Motor neuron (in vitro differentiated cells): ENCODE data around the gene ZNF521. TPM values are rescaled to one million over a fixed set of nuclear protein-coding genes. Genes with fewer than 3 reads are reported as not detected.

Experiments used
- ATAC-seq, 8 experiments: fragments of 200-7000 bp; cut with Tn5 transposase; replicated peaks in 6 of 8; 2 replicates each; pipeline ENCODE4 v1.8.0; 2021; ENCODE audit warnings: mild to moderate bottlenecking in 8 of 8, moderate library complexity in 8 of 8
- H3K27ac ChIP-seq, 2 donors: fragments of 250-450 bp; sonication (Bioruptor Pico); 2 replicates each; pipeline ENCODE4 v1.9.0; 2021; ENCODE audit warnings: antibody characterized with exemption in 2 of 2, mild to moderate bottlenecking in 2 of 2, moderate library complexity in 1 of 2
- H3K4me1 ChIP-seq, 2 donors: fragments of 250-450 bp; sonication (Bioruptor Pico); replicated peaks in 1 of 2; 2 replicates each; pipeline ENCODE4 v1.6.1; 2021; ENCODE audit warnings: antibody characterized with exemption in 2 of 2, mild to moderate bottlenecking in 2 of 2, moderate library complexity in 1 of 2
- H3K4me3 ChIP-seq, 5 donors: fragments of 250-450 bp; sonication (Bioruptor Pico); 2 replicates each; pipeline ENCODE4 v1.9.0; 2021; ENCODE audit warnings: antibody characterized with exemption in 5 of 5, mild to moderate bottlenecking in 5 of 5, moderate library complexity in 4 of 5
- WGBS, 10 experiments: fragments of 450-650 bp; shearing (Covaris generic); methylation state at CpG; one replicate each; pipeline ENCODE4 v1.0.0; 2022; 5-methylcytosine and 5-hydroxymethylcytosine counted together
- in situ Hi-C, 9 experiments: fragments of 400-800 bp; cut with MboI; loops; one replicate each; pipeline ENCODE4 v1.15.0; 2021; ENCODE audit warnings: low sequenced_read_pairs in 9 of 9, low pct_unique_long_range_greater_than_20kb in 2 of 9; ENCODE audit not compliant: unreplicated experiment in 9 of 9
- total RNA-seq, 8 experiments: library from RNA; unstranded; fragments of 300-600 nt; gene quantifications; 2 replicates each; pipeline versions ENCODE4 v1.2.3 to v1.2.4, GENCODE V29; 2022

The ZNF521 gene
- total RNA-seq, 8 experiments from 2014 or later = 0.87 to 41.5 (median 28.5) TPM

DNA sequence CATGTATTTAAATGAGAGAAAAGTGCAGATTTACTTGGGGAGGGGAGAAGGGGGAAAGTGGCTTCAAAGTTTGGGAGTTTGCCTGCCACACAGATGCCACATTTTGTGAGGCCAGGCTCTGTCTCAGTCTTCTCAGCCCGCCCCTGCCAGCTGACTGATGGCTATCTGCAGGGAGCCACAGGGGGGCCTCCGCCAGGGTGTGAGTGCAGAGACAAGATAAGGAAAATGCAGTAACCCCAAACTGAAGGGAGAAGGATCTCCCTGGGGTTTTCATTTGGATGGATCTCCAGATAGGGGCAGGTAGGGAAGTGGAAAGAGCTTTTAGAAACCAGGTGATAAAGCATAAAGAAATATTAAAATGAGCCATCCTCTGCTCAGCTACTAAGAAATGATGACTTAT, 128.8 kb downstream of the ZNF521 start:
- in situ Hi-C loops = no loop called here
- no peak overlapping the region for H3K27ac ChIP-seq
- 20 to 100% (median 73%) methylated on average over 1 to 2 of the region's 2 CpGs; no CpG with 5 or more reads in 4 of the 10 experiments for WGBS, 10 experiments
- ATAC-seq = peak in 3 of 8 experiments; percentile 30 to 45 (median 36)
- H3K4me3 ChIP-seq = no peak overlapping the region
- peaks cover 0 to 5% of the 10 kb centered on the region in 2 donors for H3K4me1 ChIP-seq

- Histone ChIP-seq H3K27ac (no peak overlapping the region), H3K4me3 (no peak overlapping the region), H3K4me1 (peaks cover 0 to 5% of the 10 kb centered on the region in 2 donors)
- in situ Hi-C loops = no loop called here
- no peak for ATAC-seq
- 53 to 100% (median 94%) methylated on average over 2 to 4 of the region's 4 CpGs for WGBS, 10 experiments
Measured at GRCh38 chr18:25222648-25223047, 129.3 kb downstream of the ZNF521 start.

DNA sequence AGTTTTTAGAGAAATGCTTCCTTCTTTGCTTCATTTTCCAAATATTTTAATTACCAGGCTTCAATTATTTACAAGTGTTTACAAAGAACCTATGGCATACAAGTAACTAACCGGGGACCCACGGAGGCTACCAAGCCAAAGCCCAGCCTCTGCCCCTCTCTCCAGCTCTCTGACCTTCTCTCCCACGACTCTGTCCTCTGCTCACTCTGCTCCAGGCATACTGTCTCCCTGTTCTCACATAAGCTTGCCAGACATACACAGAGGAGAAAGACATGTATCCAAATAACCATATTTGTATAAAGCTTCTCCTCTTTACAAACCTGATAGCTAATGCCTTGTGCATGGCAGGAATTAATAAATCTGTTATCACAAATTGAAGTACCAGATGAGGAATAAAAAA, 141.3 kb downstream of the ZNF521 start:
- no peak for ATAC-seq
- WGBS, 10 experiments = 40 to 100% (median 92%) methylated on average over 1 to 3 of the region's 3 CpGs; no CpG with 5 or more reads in 3 of the 10 experiments
- H3K4me3 ChIP-seq = no peak overlapping the region
- H3K27ac ChIP-seq = no peak overlapping the region
- H3K4me1 ChIP-seq = no peaks in the 10 kb centered on the region
- in situ Hi-C loops = no loop called here

GRCh38 chr18:25192065-25192464, 159.9 kb downstream of the ZNF521 start:
- no peak overlapping the region for H3K4me3 ChIP-seq
- in situ Hi-C loops = no loop called here
- WGBS, 10 experiments = 0 to 100% (median 73%) methylated on average over 1 to 4 of the region's 4 CpGs
- H3K27ac ChIP-seq = no peak overlapping the region
- ATAC-seq = no peak
- H3K4me1 ChIP-seq = peaks cover 3 to 4% of the 10 kb centered on the region in 2 donors

DNA sequence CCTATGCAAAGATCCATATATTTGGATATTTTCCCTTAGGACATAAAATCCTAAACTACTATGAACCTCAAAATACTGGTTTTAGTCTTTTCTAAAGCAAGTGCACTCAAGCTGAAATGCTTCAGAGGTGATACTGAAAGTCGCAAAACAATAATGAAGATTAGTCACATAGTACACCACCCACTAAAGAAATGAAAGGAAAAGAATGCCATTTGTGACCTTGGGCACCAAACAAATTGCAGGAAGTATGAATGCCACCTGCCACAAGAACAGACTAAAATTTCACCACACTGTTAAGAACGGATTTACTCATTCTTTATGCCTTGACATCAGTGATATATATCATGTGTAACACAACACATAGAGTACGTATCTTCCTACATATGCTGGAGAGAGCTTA, 161.5 kb downstream of the ZNF521 start:
- Histone ChIP-seq H3K4me1 (peaks cover 3 to 4% of the 10 kb centered on the region in 2 donors), H3K4me3 (no peak overlapping the region), H3K27ac (no peak overlapping the region)
- ATAC-seq = no peak
- in situ Hi-C loops = no loop called here
- WGBS, 10 experiments = 33 to 93% (median 83%) methylated on average over 1 to 3 of the region's 3 CpGs

DNA sequence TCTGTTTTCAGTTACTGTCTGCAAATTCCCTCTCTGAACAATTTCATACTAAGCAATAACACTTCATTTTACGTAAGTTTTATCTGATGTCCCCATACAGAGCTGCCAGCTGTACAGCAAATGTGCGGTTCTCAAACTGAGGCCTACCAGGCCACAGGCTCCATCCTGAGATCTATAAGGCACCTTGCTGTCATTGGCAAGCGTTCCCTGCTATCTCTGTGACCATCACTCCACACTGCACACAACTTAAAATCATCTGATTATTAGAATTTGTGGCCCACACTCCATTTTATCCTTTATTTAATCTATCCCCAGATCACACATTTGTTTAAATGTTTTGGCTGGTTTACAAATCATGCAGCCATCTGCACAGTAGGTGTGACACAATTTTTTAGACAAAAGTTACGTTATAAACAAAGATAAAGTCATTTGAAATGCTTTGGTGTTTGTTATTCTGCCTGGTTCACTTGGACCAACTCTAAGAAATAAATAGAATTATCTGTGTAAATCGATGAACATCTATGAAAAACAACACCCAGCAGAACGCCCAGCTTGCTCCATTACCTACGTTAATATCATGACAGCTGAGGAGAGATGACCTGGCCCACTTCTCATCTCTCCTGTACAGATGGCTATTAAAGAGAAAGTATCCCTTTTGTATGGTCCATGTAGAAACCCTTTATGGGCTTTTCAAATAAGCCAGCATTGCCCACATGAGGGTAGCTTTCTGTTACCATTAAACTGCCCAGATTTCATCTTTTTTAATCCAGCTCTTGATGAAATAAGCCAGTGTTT, 162.4 kb downstream of the ZNF521 start:
- in situ Hi-C loops = no loop called here
- no peak for ATAC-seq
- H3K27ac ChIP-seq = no peak overlapping the region
- WGBS, 10 experiments = 60 to 100% (median 88%) methylated on average over 1 to 7 of the region's 7 CpGs; no CpG with 5 or more reads in 1 of the 10 experiments
- H3K4me1 ChIP-seq = peaks cover 3 to 4% of the 10 kb centered on the region in 2 donors
- H3K4me3 ChIP-seq = no peak overlapping the region

DNA sequence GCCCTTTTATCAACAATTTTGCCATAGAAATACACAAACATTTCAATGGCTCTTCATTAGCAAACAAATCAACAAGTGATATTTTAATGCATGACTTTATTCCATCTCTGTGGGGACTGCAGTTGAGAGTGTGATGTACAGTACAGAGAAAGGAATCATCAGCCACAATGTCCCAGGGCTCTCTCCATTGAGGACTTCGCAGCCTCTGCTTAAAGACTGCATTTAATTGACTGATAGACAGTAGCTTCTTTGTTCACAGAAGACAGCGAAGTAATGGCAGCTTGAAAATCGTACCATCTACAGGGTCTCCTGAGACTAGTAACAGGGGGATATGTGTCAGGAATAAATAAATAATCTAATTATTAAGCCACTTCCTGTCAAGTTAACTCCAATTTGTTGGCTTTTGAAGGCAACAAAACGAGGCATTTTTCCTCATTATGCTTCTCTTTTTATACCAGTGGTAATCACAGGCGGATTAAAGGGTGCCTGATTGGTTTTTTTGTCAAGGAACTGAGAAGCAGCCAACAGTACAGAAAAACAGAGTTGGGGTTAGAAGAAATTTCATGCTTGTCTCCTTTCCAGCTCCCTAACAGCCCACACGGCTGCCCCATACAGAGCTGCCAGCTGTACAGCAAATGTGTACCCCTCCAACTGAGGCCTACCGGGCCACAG, 164.3 kb downstream of the ZNF521 start:
- no peak overlapping the region for H3K4me3 ChIP-seq
- 40 to 100% (median 79%) methylated on average over 1 to 7 of the region's 7 CpGs; no CpG with 5 or more reads in 2 of the 10 experiments for WGBS, 10 experiments
- ATAC-seq = peak in 4 of 8 experiments; percentile 37 to 75 (median 43)
- in situ Hi-C loops = no loop called here
- H3K4me1 ChIP-seq = peaks cover 3 to 4% of the 10 kb centered on the region in 2 donors
- no peak overlapping the region for H3K27ac ChIP-seq

GRCh38 chr18:25186871-25187270, 165.1 kb downstream of the ZNF521 start:
- Histone ChIP-seq H3K27ac (no peak overlapping the region), H3K4me3 (no peak overlapping the region), H3K4me1 (peaks cover 3 to 8% of the 10 kb centered on the region in 2 donors)
- in situ Hi-C loops = no loop called here
- 70 to 100% (median 91%) methylated on average over 4 of the region's 4 CpGs for WGBS, 10 experiments
- no peak for ATAC-seq

GRCh38 chr18:25181993-25182392, 170.0 kb downstream of the ZNF521 start:
- Histone ChIP-seq H3K4me3 (no peak overlapping the region), H3K4me1 (peaks cover 11 to 38% of the 10 kb centered on the region in 2 donors), H3K27ac (no peak overlapping the region)
- 73 to 100% (median 93%) methylated on average over 1 to 2 of the region's 2 CpGs; no CpG with 5 or more reads in 2 of the 10 experiments for WGBS, 10 experiments
- ATAC-seq = no peak
- in situ Hi-C loops = no loop called here

- WGBS, 10 experiments = 80 to 100% (median 94%) methylated on average over 1 to 3 of the region's 3 CpGs; no CpG with 5 or more reads in 3 of the 10 experiments
- in situ Hi-C loops = no loop called here
Measured at GRCh38 chr18:25181581-25181980, 170.4 kb downstream of the ZNF521 start.

GRCh38 chr18:25180973-25181548, 170.9 kb downstream of the ZNF521 start:
- Histone ChIP-seq H3K27ac (peak overlapping the region; percentile 16 to 52), H3K4me3 (no peak overlapping the region), H3K4me1 (peaks cover 19 to 47% of the 10 kb centered on the region in 2 donors)
- 40 to 90% (median 70%) methylated on average over 1 to 6 of the region's 6 CpGs for WGBS, 10 experiments
- ATAC-seq = peak in 5 of 8 experiments; percentile 33 to 65 (median 42)
- in situ Hi-C loops = no loop called here

More at GRCh38 chr18:25181581-25181980, 170.4 kb downstream of the ZNF521 start:
- Histone ChIP-seq H3K4me3 (no peak overlapping the region), H3K4me1 (peaks cover 15 to 42% of the 10 kb centered on the region in 2 donors), H3K27ac (no peak overlapping the region)
- ATAC-seq = no peak

- peaks cover 28 to 65% of the 10 kb centered on the region in 2 donors for H3K4me1 ChIP-seq
- H3K4me3 ChIP-seq = no peak overlapping the region
- in situ Hi-C loops = no loop called here
- WGBS, 10 experiments = 49 to 100% (median 74%) methylated on average over 1 to 3 of the region's 3 CpGs
- ATAC-seq = no peak
- no peak overlapping the region for H3K27ac ChIP-seq
Measured at GRCh38 chr18:25177631-25178030, 174.3 kb downstream of the ZNF521 start.

GRCh38 chr18:25176518-25177042, 175.4 kb downstream of the ZNF521 start:
- 57 to 98% (median 89%) methylated on average over 3 to 18 of the region's 19 CpGs for WGBS, 10 experiments
- peaks cover 28 to 60% of the 10 kb centered on the region in 2 donors for H3K4me1 ChIP-seq
- H3K27ac ChIP-seq = no peak overlapping the region
- ATAC-seq = peak in 5 of 8 experiments; percentile 22 to 50 (median 40)
- in situ Hi-C loops = no loop called here
- H3K4me3 ChIP-seq = no peak overlapping the region
